Fibroblast of lung (primary cell): ENCODE results near the gene TNFSF13. TPM values are rescaled to one million over a fixed set of nuclear protein-coding genes. Genes with fewer than 3 reads are reported as not detected.

ENCODE experiments used
- DNase-seq, 2 donors: peaks; one replicate each; pipeline versions ENCODE4 v3.0.0 to v3.0.0-alpha.2; 2010; ENCODE audit warnings: low read depth in 2 of 2
- H2AFZ ChIP-seq: 2 replicates; pipeline ENCODE4 v1.5.1; 2012; ENCODE audit warnings: low read length, control low read depth, inconsistent platforms
- H3K27ac ChIP-seq: 2 replicates; pipeline ENCODE4 v1.5.1; 2011; ENCODE audit warnings: low read length, control low read depth; ENCODE audit not compliant: insufficient read depth
- H3K27me3 ChIP-seq: 2 replicates; pipeline ENCODE4 v1.5.1; 2011; ENCODE audit warnings: mild to moderate bottlenecking, low read length; ENCODE audit not compliant: control insufficient read depth, insufficient read depth
- H3K36me3 ChIP-seq: 2 replicates; pipeline ENCODE4 v1.5.1; 2011; ENCODE audit warnings: low read length; ENCODE audit not compliant: control insufficient read depth, insufficient read depth
- H3K4me1 ChIP-seq: 2 replicates; pipeline ENCODE4 v1.5.1; 2011; ENCODE audit warnings: low read length; ENCODE audit not compliant: control insufficient read depth, insufficient read depth; ENCODE audit errors: extremely low read depth
- H3K4me2 ChIP-seq: 2 replicates; pipeline ENCODE4 v1.5.1; 2011; ENCODE audit warnings: low read length, control low read depth; ENCODE audit not compliant: insufficient read depth; ENCODE audit errors: extremely low read depth
- H3K4me3 ChIP-seq, 4 experiments: fragments of 200-600 bp in 1 of 4; sonication (generic) in 1 of 4; replicated peaks in 1 of 4; 2 replicates each; pipeline ENCODE4 v1.5.1; 2011 to 2016; ENCODE audit warnings: low read length in 4 of 4, low read depth in 3 of 4, mild to moderate bottlenecking in 3 of 4, control low read depth in 2 of 4, inconsistent platforms in 1 of 4, mixed read lengths in 1 of 4; ENCODE audit not compliant: insufficient read depth in 1 of 4; ENCODE audit errors: control extremely low read depth in 1 of 4
- H3K79me2 ChIP-seq: 2 replicates; pipeline ENCODE4 v1.5.1; 2012; ENCODE audit warnings: mild to moderate bottlenecking, low read length, inconsistent platforms; ENCODE audit not compliant: control insufficient read depth, insufficient read depth
- H3K9ac ChIP-seq: 2 replicates; pipeline ENCODE4 v1.5.1; 2011; ENCODE audit warnings: mild to moderate bottlenecking, low read length, control low read depth; ENCODE audit not compliant: insufficient read depth
- H3K9me3 ChIP-seq: 2 replicates; pipeline ENCODE4 v1.5.1; 2012; ENCODE audit warnings: low read depth, low read length; ENCODE audit not compliant: control insufficient read depth, insufficient read depth
- H4K20me1 ChIP-seq: 2 replicates; pipeline ENCODE4 v1.5.1; 2011; ENCODE audit warnings: low read length; ENCODE audit not compliant: control insufficient read depth, insufficient read depth; ENCODE audit errors: extremely low read depth
- EZH2 ChIP-seq: IDR thresholded peaks from 2 replicates; pipeline ENCODE4 v1.5.1; 2012; ENCODE audit warnings: low read length, control low read depth, mild to moderate bottlenecking; ENCODE audit errors: missing control alignments
- polyA plus RNA-seq, 2 donors: library from polyadenylated mRNA; depleted of rRNA in 1 of 2; stranded (reverse) in 1 of 2; unstranded in 1 of 2; fragments of >200 nt; gene quantifications; 2 replicates each; pipeline ENCODE4 v1.2.1, GENCODE V29; 2011 to 2012; ENCODE audit warnings: missing spikeins in 1 of 2
- total RNA-seq: library from RNA; depleted of rRNA; stranded (reverse); fragments of >200 nt; gene quantifications from 2 replicates; pipeline ENCODE4 v1.2.1, GENCODE V29; 2014
- TF ChIP-seq, protein P1 (sequence below), 2 donors: IDR thresholded peaks in 1 of 2; conservative IDR thresholded peaks in 1 of 2; 1 replicate in 1 of 2; 2 replicates in 1 of 2; pipeline ENCODE4 v1.5.1; 2011 to 2012; ENCODE audit warnings: low read length in 2 of 2, control low read depth in 1 of 2, inconsistent platforms in 1 of 2, low read depth in 1 of 2, mild to moderate bottlenecking in 1 of 2

Gene TNFSF13
- total and polyA plus RNA-seq, 2 donors (not counting 1 experiment from before 2014, with no cell fraction given) = 2.0 to 2.5 TPM

DNA sequence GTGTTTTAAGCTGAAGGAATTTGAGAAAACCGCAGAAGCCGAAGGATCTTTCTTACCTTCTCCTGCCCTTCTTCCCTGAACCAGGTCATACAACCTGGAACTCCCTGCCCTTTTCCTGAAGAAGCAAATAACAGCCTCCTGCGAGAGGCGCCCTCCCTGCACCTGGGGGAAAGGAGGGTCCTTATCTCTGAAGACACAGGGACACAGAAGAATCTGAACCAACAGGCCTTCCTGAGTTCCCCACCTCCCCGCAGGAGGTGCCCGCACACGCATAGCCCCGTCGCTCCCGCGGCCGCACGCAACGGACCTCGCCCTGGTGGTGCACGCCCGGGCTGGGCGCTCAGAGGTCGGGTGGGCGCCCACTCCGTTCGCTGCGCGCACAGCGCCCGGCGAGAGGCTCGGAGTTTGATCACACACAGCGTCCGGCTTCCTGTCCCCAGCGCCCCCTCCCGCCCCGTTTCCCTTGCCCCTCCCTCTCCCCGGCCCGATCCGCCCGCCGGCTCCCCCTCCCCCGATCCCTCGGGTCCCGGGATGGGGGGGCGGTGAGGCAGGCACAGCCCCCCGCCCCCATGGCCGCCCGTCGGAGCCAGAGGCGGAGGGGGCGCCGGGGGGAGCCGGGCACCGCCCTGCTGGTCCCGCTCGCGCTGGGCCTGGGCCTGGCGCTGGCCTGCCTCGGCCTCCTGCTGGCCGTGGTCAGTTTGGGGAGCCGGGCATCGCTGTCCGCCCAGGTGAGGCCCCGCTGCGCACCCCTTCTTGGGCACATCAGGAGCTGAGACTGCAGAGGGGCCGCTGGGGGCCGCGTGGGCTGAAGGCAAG is 9.8 kb upstream of the TNFSF13 start, which contains the start of gene TNFSF12:
Gene TNFSF12, plus strand, starts transcription at position 474 of the 816 bp plus-strand sequence. Its CDS starts 96 bp downstream, at position 570.
- no peaks in the 10 kb centered on the region for H3K9me3 ChIP-seq
- H3K27me3 ChIP-seq = no peaks in the 10 kb centered on the region
- H3K4me2 ChIP-seq = peak within 1 kb of the TSS; percentile 95
- no peaks in the 10 kb centered on the region for H4K20me1 ChIP-seq
- H3K79me2 ChIP-seq = no peaks in the 10 kb centered on the region
- H3K36me3 ChIP-seq = no peaks in the 10 kb centered on the region
- peak within 1 kb of the TSS; percentile 87 for H2AFZ ChIP-seq
- H3K4me3 ChIP-seq = peak within 1 kb of the TSS; percentile 51 to 73 (median 60)
- DNase-seq = peak; percentile 25 to 38
- peaks cover 4% of the 10 kb centered on the region for H3K4me1 ChIP-seq
- H3K27ac ChIP-seq = no peak within 1 kb of the TSS
- peak within 1 kb of the TSS; percentile 66 for H3K9ac ChIP-seq
- TF ChIP-seq, protein P1, sequence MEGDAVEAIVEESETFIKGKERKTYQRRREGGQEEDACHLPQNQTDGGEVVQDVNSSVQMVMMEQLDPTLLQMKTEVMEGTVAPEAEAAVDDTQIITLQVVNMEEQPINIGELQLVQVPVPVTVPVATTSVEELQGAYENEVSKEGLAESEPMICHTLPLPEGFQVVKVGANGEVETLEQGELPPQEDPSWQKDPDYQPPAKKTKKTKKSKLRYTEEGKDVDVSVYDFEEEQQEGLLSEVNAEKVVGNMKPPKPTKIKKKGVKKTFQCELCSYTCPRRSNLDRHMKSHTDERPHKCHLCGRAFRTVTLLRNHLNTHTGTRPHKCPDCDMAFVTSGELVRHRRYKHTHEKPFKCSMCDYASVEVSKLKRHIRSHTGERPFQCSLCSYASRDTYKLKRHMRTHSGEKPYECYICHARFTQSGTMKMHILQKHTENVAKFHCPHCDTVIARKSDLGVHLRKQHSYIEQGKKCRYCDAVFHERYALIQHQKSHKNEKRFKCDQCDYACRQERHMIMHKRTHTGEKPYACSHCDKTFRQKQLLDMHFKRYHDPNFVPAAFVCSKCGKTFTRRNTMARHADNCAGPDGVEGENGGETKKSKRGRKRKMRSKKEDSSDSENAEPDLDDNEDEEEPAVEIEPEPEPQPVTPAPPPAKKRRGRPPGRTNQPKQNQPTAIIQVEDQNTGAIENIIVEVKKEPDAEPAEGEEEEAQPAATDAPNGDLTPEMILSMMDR (conservative IDR thresholded peaks at IDR 0.05 in 1 of 2, IDR thresholded peaks at IDR 0.05 in 1 of 2; ENCODE audit: low read depth in 1 of 2, low read length in 2 of 2) = peak; percentile 14
- TF ChIP-seq EZH2 = no peak

DNA sequence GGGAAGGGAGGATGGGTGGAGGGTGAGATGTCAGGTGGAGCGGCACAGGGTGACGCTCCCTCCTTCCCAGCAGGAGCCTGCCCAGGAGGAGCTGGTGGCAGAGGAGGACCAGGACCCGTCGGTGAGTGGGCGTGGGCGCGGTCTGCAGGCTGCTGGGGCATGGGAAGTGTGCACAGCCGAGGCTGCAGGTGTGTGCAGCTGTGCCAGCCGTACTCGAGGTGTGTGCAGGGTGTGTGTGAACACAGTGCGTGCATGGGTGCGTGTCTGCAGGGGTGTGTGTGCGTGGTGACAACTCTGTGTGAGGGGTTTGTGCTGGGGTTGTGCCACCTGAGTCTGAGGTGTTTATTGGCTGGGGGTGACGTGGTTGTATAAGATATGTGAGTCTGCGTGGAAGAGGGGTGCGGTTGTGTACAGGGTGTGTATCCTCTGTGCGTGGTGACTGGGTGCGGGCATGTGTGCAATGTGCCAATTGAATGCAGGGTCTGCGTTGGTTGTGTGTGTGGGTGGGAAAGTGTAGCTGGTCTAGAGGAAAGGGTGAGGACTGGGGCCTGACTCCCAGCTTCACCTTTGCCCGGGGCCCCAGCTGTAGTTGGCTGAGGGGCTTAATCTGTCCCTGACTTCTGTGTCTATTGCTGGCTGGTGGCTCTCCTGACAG is 9.0 kb upstream of the TNFSF13 start:
- H3K27me3 ChIP-seq = no peaks in the 10 kb centered on the region
- peaks cover 4% of the 10 kb centered on the region for H3K4me1 ChIP-seq
- H3K9ac ChIP-seq = peak overlapping the region; percentile 66
- TF ChIP-seq, protein P1 (conservative IDR thresholded peaks at IDR 0.05 in 1 of 2, IDR thresholded peaks at IDR 0.05 in 1 of 2; ENCODE audit: low read depth in 1 of 2, low read length in 2 of 2) = peak in 1 of 2 donors; percentile 1
- no peak for TF ChIP-seq EZH2
- H2AFZ ChIP-seq = peak overlapping the region; percentile 84
- no peaks in the 10 kb centered on the region for H3K36me3 ChIP-seq
- H4K20me1 ChIP-seq = no peaks in the 10 kb centered on the region
- peak overlapping the region; percentile 95 for H3K4me2 ChIP-seq
- no peaks in the 10 kb centered on the region for H3K79me2 ChIP-seq
- no peak overlapping the region for H3K27ac ChIP-seq
- peak overlapping the region; percentile 51 to 73 (median 54) for H3K4me3 ChIP-seq
- peak in 1 of 2 donors; percentile 10 for DNase-seq
- H3K9me3 ChIP-seq = no peaks in the 10 kb centered on the region

DNA sequence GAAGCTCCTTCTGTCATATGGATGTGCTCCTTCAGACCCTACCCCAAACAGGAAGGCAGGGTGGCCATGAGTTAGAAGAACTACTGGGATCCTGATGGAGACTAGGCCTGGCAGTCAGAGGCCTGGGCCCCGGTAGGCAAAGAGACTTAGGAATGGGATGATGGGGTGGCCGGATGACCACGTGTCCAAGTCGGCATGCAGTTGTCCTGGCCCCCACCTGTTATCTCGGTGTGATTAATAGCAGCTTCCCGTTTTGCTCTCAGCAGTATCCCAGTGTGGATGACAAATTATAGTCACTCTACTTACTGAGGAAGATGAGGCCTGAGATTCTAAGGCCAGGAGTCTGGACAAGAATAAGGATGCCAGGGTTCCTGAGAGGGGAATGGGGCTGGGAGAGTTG is 8.2 kb upstream of the TNFSF13 start:
- no peak for DNase-seq
- Histone ChIP-seq H4K20me1 (no peaks in the 10 kb centered on the region), H3K9ac (no peak overlapping the region), H3K27me3 (no peaks in the 10 kb centered on the region), H3K9me3 (no peaks in the 10 kb centered on the region), H3K4me3 (no peak overlapping the region), H3K36me3 (no peaks in the 10 kb centered on the region), H3K27ac (no peak overlapping the region), H3K79me2 (no peaks in the 10 kb centered on the region), H3K4me2 (no peak overlapping the region), H3K4me1 (peaks cover 4% of the 10 kb centered on the region), H2AFZ (no peak overlapping the region)
- TF ChIP-seq EZH2 = no peak
- TF ChIP-seq, protein P1 (conservative IDR thresholded peaks at IDR 0.05 in 1 of 2, IDR thresholded peaks at IDR 0.05 in 1 of 2; ENCODE audit: low read depth in 1 of 2, low read length in 2 of 2) = no peak
